ENCODE measurements around the gene SMIM38.

DNA sequence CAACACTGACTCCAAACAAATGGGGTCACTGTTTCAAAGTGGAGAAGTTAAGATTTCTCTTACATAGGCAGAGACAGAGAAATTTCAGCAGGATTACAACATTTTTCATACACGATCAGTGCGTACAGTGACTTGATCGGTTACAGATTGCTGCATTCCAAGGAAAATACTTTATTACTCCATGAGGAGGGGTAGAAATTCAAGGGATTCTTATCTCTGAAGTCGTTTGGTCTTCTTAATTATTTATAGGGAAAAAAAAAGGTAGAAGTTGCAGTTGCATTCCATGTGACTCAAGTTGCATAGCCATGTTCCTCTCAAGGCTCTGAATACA, 10.7 kb upstream of the SMIM38 start:
- TF ChIP-seq GATA2 (IDR thresholded peaks at IDR 0.05; ENCODE audit: low read depth, low read length) (no peak), GATA3 (IDR thresholded peaks at IDR 0.05; ENCODE audit: low read depth, low read length) (no peak)
